Upper lobe of left lung (tissue), 6 donors: Measurements from ENCODE around the gene ACRBP. TPM values are rescaled to one million over a fixed set of nuclear protein-coding genes. Genes with fewer than 3 reads are reported as not detected.
"Not testable (repeated sequence)": the region's sequence is repeated elsewhere in the genome, so short reads cannot be mapped to it uniquely, and the experiment has no call there.

Experiments used
- ATAC-seq, 2 donors: fragments of 200-7000 bp; cut with Tn5 transposase; one replicate each; pipeline ENCODE4 v1.9.1; 2022; ENCODE audit warnings: mild to moderate bottlenecking in 2 of 2, moderate library complexity in 2 of 2; ENCODE audit not compliant: low FRiP score in 2 of 2
- DNase-seq, 2 donors: peaks; one replicate each; pipeline ENCODE4 v3.0.0-alpha.2; 2019 to 2020
- H3K27ac ChIP-seq, 4 donors: fragments of 200-600 bp; sonication (generic); one replicate each; pipeline ENCODE4 v1.5.1; 2016 to 2019
- H3K27me3 ChIP-seq, 4 donors: fragments of 200-600 bp; sonication (generic); one replicate each; pipeline ENCODE4 v1.5.1; 2017 to 2019
- H3K36me3 ChIP-seq, 4 donors: fragments of 200-600 bp; sonication (generic); one replicate each; pipeline ENCODE4 v1.5.1; 2016 to 2019
- H3K4me1 ChIP-seq, 4 donors: fragments of 200-600 bp; sonication (generic); one replicate each; pipeline ENCODE4 v1.5.1; 2018 to 2019
- H3K4me3 ChIP-seq, 4 donors: fragments of 200-600 bp; sonication (generic); one replicate each; pipeline ENCODE4 v1.5.1; 2017 to 2019; ENCODE audit warnings: mild to moderate bottlenecking in 2 of 4, moderate library complexity in 1 of 4
- H3K9me3 ChIP-seq, 4 donors: fragments of 200-600 bp; sonication (generic); one replicate each; pipeline ENCODE4 v1.5.1; 2018 to 2019
- CTCF ChIP-seq, 6 experiments: fragments of 450-650 bp in 4 of 6; fragments of 200-600 bp in 2 of 6; sonication (generic) in 2 of 6; IDR thresholded peaks; one replicate each; pipeline ENCODE4 v1.5.1; 2016 to 2019; ENCODE audit warnings: antibody characterized with exemption in 6 of 6
- EP300 ChIP-seq, 4 donors: sonication (generic); formaldehyde crosslinking; IDR thresholded peaks; one replicate each; pipeline ENCODE4 v1.5.1; 2017; ENCODE audit warnings: antibody characterized with exemption in 4 of 4, control low read depth in 2 of 4
- POLR2A ChIP-seq, 4 donors: fragments of 450-650 bp; IDR thresholded peaks; one replicate each; pipeline ENCODE4 v1.5.1; 2016 to 2017; ENCODE audit warnings: antibody characterized with exemption in 4 of 4, mild to moderate bottlenecking in 2 of 4
- POLR2AphosphoS5 ChIP-seq, 2 donors: sonication (generic); formaldehyde crosslinking; IDR thresholded peaks; one replicate each; pipeline ENCODE4 v1.5.1; 2017; ENCODE audit warnings: antibody characterized with exemption in 2 of 2
- WGBS, 2 donors: methylation state at CpG; one replicate each; pipeline ENCODE4 v1.1.5; 2017 to 2018; 5-methylcytosine and 5-hydroxymethylcytosine counted together
- total RNA-seq, 6 donors: library from RNA; depleted of rRNA in 4 of 6; stranded (reverse); fragments of >200 nt in 4 of 6; gene quantifications; one replicate each; pipeline versions ENCODE4 v1.1.0 to v1.2.1, GENCODE V29; 2016 to 2021
- donor health status: DM: no; HTN: no; CAD: no; lungs with moderate emphysema.
- donor health status: DM: no; HTN: yes; CAD: no; lungs with severe emphysema.

ACRBP gene
- total RNA-seq, 6 donors from 2014 or later: 1.8 to 12.6 (median 5.9) TPM

DNA sequence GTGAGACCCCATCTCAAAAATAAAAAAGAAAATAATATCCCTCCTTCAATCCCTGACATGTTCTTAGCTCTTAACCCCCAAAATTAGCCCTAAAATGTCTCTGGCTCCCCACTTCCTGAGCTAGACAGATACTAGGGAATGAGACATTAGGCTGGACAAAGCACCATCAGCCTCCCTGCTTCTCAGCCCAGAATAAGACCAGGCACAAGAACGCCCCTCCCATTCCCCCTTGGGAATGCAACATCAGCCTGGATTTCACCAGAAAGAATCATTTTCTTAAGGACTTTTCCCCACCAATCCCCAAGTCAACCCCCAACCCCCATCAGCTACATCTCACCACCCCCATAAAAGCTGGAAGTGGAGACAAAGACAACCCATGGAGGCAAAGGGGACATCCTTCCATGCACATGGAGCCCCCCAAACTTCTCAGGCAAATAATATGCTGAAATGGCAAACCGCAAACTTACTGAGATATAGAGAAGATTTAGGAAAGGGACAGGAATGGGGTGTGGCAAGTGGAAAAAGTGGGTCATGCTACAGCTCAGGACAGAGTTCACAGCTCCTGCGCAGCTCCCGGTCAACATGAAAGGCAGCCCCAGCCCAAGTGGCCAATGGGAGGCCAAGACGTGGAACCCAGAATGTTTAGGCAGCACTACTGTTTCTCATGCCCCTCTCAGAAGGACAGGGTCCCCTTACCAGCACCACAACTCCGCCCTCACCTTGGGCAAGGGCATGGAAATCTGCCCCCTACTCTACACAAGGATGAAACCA is 42.8 kb downstream of the ACRBP start:
- H3K9me3 ChIP-seq: no peaks in the 10 kb centered on the region
- H3K27ac ChIP-seq: peak overlapping the region; percentile 73 to 99 (median 97)
- TF ChIP-seq EP300 (IDR thresholded peaks at IDR 0.05) (no peak), POLR2A (IDR thresholded peaks at IDR 0.05) (no peak), POLR2AphosphoS5 (IDR thresholded peaks at IDR 0.05) (no peak), CTCF (IDR thresholded peaks at IDR 0.05) (no peak)
- WGBS, 2 donors: 52 to 69% methylated on average over 6 of the region's 6 CpGs
- ATAC-seq: no peak
- peak overlapping the region in 3 of 4 donors; percentile 76 to 99 (median 98) for H3K4me3 ChIP-seq
- peaks cover 29 to 30% (median 29%) of the 10 kb centered on the region in 4 donors for H3K36me3 ChIP-seq
- peaks cover 32 to 49% (median 41%) of the 10 kb centered on the region in 4 donors for H3K4me1 ChIP-seq
- no peaks in the 10 kb centered on the region for H3K27me3 ChIP-seq
- no peak for DNase-seq

DNA sequence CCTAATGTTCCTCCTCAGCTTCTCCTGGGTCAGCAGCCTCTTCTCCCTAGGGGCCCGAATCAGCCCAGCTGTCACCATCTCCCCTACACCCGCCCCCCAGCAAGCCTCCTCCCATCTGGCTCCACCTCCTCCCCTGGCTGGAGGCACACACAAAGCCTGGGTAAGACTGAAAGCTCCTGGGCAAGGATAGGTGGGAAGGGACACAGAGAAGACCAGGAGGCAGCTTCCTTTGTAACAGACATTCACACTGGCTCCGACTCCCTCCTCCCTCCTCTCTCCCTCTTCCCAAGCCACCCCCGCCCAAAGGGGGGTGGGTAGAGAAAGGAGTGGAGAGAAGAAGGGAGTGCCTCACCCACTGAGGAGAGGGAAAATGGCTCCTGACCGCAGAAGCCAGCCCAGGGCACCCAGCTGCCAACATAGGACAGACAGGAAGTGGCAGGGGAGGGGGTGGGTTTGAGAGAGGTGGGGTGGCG is 44.1 kb downstream of the ACRBP start:
- Histone ChIP-seq H3K4me1 (peaks cover 32 to 56% (median 41%) of the 10 kb centered on the region in 4 donors), H3K27me3 (no peaks in the 10 kb centered on the region), H3K9me3 (no peaks in the 10 kb centered on the region), H3K27ac (peak overlapping the region; percentile 57 to 99 (median 68)), H3K4me3 (peak overlapping the region in 2 of 4 donors; percentile 2 to 15), H3K36me3 (peaks cover 41 to 42% (median 42%) of the 10 kb centered on the region in 4 donors)
- ATAC-seq: no peak
- DNase-seq: peak in 1 of 2 donors; percentile 29
- WGBS, 2 donors: 2 to 12% methylated on average over 4 of the region's 6 CpGs
- TF ChIP-seq EP300 (IDR thresholded peaks at IDR 0.05): no peak
- peak in 1 of 2 donors; percentile 19 for TF ChIP-seq POLR2AphosphoS5 (IDR thresholded peaks at IDR 0.05)

DNA sequence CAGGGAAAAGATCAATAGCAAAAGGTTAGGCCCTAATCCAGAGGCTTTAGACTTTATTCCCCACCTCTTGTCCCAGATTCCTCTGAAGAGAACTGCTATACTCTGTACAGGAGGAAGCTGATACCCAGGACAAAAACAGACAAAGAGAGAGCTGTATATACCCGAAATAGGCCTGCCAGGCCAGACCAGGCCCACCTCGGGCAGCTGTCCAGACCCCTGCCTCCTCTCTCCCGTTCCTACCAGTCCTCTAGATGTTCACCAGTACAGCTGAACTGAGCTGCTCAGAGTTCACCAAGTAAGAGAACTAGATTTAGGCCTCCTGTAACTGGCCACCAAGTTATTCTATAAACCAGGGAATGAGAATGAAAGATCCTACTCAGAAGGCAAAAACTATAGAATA is 44.7 kb downstream of the ACRBP start:
- H3K4me1 ChIP-seq: peaks cover 32 to 53% (median 36%) of the 10 kb centered on the region in 4 donors
- H3K27ac ChIP-seq: peak overlapping the region; percentile 1 to 99 (median 68)
- no peak overlapping the region for H3K4me3 ChIP-seq
- H3K9me3 ChIP-seq: no peaks in the 10 kb centered on the region
- peaks cover 47 to 48% (median 48%) of the 10 kb centered on the region in 4 donors for H3K36me3 ChIP-seq
- TF ChIP-seq POLR2AphosphoS5 (IDR thresholded peaks at IDR 0.05) (no peak), POLR2A (IDR thresholded peaks at IDR 0.05) (no peak), CTCF (IDR thresholded peaks at IDR 0.05) (no peak), EP300 (IDR thresholded peaks at IDR 0.05) (no peak)
- WGBS, 2 donors: 59 to 62% methylated on average over 3 of the region's 3 CpGs
- H3K27me3 ChIP-seq: no peaks in the 10 kb centered on the region
- no peak for DNase-seq
- no peak for ATAC-seq

- not testable (repeated sequence) for H3K9me3 ChIP-seq, H3K27me3 ChIP-seq, H3K4me3 ChIP-seq, H3K27ac ChIP-seq, DNase-seq, ATAC-seq
- WGBS, 2 donors: 88 to 95% methylated on average over 10 of the region's 10 CpGs
- Histone ChIP-seq H3K4me1 (peaks cover 0 to 17% (median 0%) of the 10 kb centered on the region in 4 donors), H3K36me3 (peaks cover 95 to 100% (median 98%) of the 10 kb centered on the region in 4 donors)
These were observed 51.6 kb downstream of the ACRBP start for GRCh38 chr12:6595673-6596072.

DNA sequence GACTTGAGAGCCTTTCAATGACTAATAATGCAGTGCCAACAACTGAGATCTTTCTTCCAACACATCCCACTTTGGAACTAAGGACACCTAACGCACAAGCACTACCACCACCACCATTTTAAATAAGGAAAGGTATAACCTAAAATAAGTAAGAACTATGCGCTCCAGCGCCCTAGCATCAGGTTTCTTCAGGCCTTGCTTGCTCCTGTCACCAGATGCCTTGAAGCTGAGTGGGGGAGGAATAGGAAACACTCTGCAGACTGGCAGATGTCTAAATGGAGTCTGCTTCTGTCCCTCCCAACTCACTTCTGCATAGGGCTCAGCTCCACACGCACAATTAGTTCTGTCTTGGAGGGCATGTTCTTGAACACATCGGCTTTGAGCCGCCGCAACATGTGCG is 55.1 kb downstream of the ACRBP start:
- no peak for ATAC-seq
- TF ChIP-seq POLR2A (IDR thresholded peaks at IDR 0.05): no peak
- no peak for TF ChIP-seq POLR2AphosphoS5 (IDR thresholded peaks at IDR 0.05)
- no peak for TF ChIP-seq CTCF (IDR thresholded peaks at IDR 0.05)
- no peak for TF ChIP-seq EP300 (IDR thresholded peaks at IDR 0.05)
- Histone ChIP-seq H3K9me3 (no peaks in the 10 kb centered on the region), H3K36me3 (peaks cover 81 to 100% (median 98%) of the 10 kb centered on the region in 4 donors), H3K4me1 (no peaks in the 10 kb centered on the region), H3K4me3 (no peak overlapping the region), H3K27me3 (no peaks in the 10 kb centered on the region), H3K27ac (no peak overlapping the region)
- 93 to 97% methylated on average over 8 of the region's 8 CpGs for WGBS, 2 donors
- DNase-seq: no peak

Other genes with a start within 250 kb of the ACRBP start
- gene CD27, start 202.5 kb downstream of the ACRBP start, total RNA-seq: 1 to 10 TPM in 5 of 6 donors, not detected in 1; 1.0 to 8.8 (median 3.3) TPM
- gene TAPBPL, start 195.4 kb downstream of the ACRBP start, total RNA-seq: 10 to 100 TPM; 32.6 to 71.5 (median 46.9) TPM
- gene VAMP1, start 176.8 kb downstream of the ACRBP start, total RNA-seq: 10 to 100 TPM in 2 of 6 donors, 1 to 10 TPM in 4; 4.6 to 25.1 (median 7.1) TPM
- gene MRPL51, start 154.2 kb downstream of the ACRBP start, total RNA-seq: 100 to 1,000 TPM in 2 of 6 donors, 10 to 100 TPM in 4; 40.1 to 125 (median 67.2) TPM
- 10 to 100 TPM; 15.4 to 43.0 (median 25.5) TPM for gene NCAPD2, start 153.3 kb downstream of the ACRBP start, total RNA-seq
- 1,000 to 10,000 TPM in 3 of 6 donors, 100 to 1,000 TPM in 3; 442 to 1,402 (median 931) TPM for gene GAPDH, start 112.9 kb downstream of the ACRBP start, total RNA-seq
- 100 to 1,000 TPM in 1 of 6 donors, 10 to 100 TPM in 5; 13.3 to 108 (median 32.0) TPM for gene IFFO1, start 91.4 kb downstream of the ACRBP start, total RNA-seq
- 10 to 100 TPM; 19.4 to 49.2 (median 36.6) TPM for gene NOP2, start 79.1 kb downstream of the ACRBP start, total RNA-seq
- gene CHD4, start 40.1 kb downstream of the ACRBP start, total RNA-seq: 100 to 1,000 TPM; 165 to 267 (median 178) TPM
- 1 to 10 TPM; 1.3 to 4.4 (median 2.9) TPM for gene LPAR5, start 11.5 kb downstream of the ACRBP start, total RNA-seq
- gene ING4, start 15.7 kb upstream of the ACRBP start, total RNA-seq: 10 to 100 TPM; 24.3 to 79.6 (median 33.8) TPM
- gene ZNF384, start 41.9 kb upstream of the ACRBP start, total RNA-seq: 10 to 100 TPM; 33.4 to 52.8 (median 43.0) TPM
- gene PIANP, start 53.4 kb upstream of the ACRBP start, total RNA-seq: under 1 TPM in 3 of 6 donors, not detected in 3; 0.13 to 0.83 (median 0.39) TPM
- 10 to 100 TPM; 36.9 to 70.2 (median 63.0) TPM for gene COPS7A, start 76.6 kb upstream of the ACRBP start, total RNA-seq
- gene MLF2, start 105.7 kb upstream of the ACRBP start, total RNA-seq: 100 to 1,000 TPM; 136 to 221 (median 144) TPM
- gene PTMS, start 118.9 kb upstream of the ACRBP start, total RNA-seq: 100 to 1,000 TPM; 142 to 463 (median 224) TPM
- gene LAG3, start 125.1 kb upstream of the ACRBP start, total RNA-seq: 1 to 10 TPM in 4 of 6 donors, under 1 TPM in 2; 0.46 to 2.6 (median 1.5) TPM
- 10 to 100 TPM; 10.5 to 86.6 (median 35.6) TPM for gene CD4, start 142.1 kb upstream of the ACRBP start, total RNA-seq
- gene GPR162, start 174.4 kb upstream of the ACRBP start, total RNA-seq: 10 to 100 TPM in 5 of 6 donors, 1 to 10 TPM in 1; 8.1 to 47.1 (median 16.5) TPM
- gene P3H3, start 181.0 kb upstream of the ACRBP start, total RNA-seq: 10 to 100 TPM in 2 of 6 donors, 1 to 10 TPM in 4; 2.7 to 15.7 (median 7.0) TPM
- 1 to 10 TPM in 2 of 6 donors, under 1 TPM in 3, not detected in 1; 0.44 to 1.4 (median 0.86) TPM for gene GNB3, start 193.5 kb upstream of the ACRBP start, total RNA-seq
- 10 to 100 TPM in 1 of 6 donors, 1 to 10 TPM in 3, under 1 TPM in 1, not detected in 1; 0.39 to 10.3 (median 2.8) TPM for gene CDCA3, start 203.9 kb upstream of the ACRBP start, total RNA-seq
- 10 to 100 TPM; 22.6 to 77.0 (median 35.6) TPM for gene USP5, start 204.7 kb upstream of the ACRBP start, total RNA-seq
- 100 to 1,000 TPM; 137 to 407 (median 309) TPM for gene TPI1, start 220.1 kb upstream of the ACRBP start, total RNA-seq
- gene SPSB2, start 225.9 kb upstream of the ACRBP start, total RNA-seq: 10 to 100 TPM; 27.7 to 63.3 (median 35.0) TPM